ENCODE measurements around the gene HOXA6.

Gene HOXA6

GRCh38 chr7:27123007-27123476 is 24.5 kb downstream of the HOXA6 start:
- no peak for TF ChIP-seq CTCF (IDR thresholded peaks at IDR 0.05; ENCODE audit: low read depth, low read length, missing control alignments)
- DNase-seq (ENCODE audit: extremely low read depth, low read depth): no peak
- H3K4me3 ChIP-seq (replicated peaks; ENCODE audit: low read depth, low read length): no peak overlapping the region

GRCh38 chr7:27122077-27122910 is 25.3 kb downstream of the HOXA6 start:
- no peak overlapping the region for H3K4me3 ChIP-seq (replicated peaks; ENCODE audit: low read depth, low read length)
- no peak for DNase-seq (ENCODE audit: extremely low read depth, low read depth)
- TF ChIP-seq CTCF (IDR thresholded peaks at IDR 0.05; ENCODE audit: low read depth, low read length, missing control alignments): no peak

- DNase-seq (ENCODE audit: extremely low read depth, low read depth): no peak
- no peak for TF ChIP-seq CTCF (IDR thresholded peaks at IDR 0.05; ENCODE audit: low read depth, low read length, missing control alignments)
- no peak overlapping the region for H3K4me3 ChIP-seq (replicated peaks; ENCODE audit: low read depth, low read length)
Observed at GRCh38 chr7:27121684-27122076, 25.9 kb downstream of the HOXA6 start.

- DNase-seq (ENCODE audit: extremely low read depth, low read depth): no peak
- no peak for TF ChIP-seq CTCF (IDR thresholded peaks at IDR 0.05; ENCODE audit: low read depth, low read length, missing control alignments)
- H3K4me3 ChIP-seq (replicated peaks; ENCODE audit: low read depth, low read length): no peak overlapping the region
Observed at GRCh38 chr7:27119412-27119911, 28.1 kb downstream of the HOXA6 start.

- no peak overlapping the region for H3K4me3 ChIP-seq (replicated peaks; ENCODE audit: low read depth, low read length)
- no peak for TF ChIP-seq CTCF (IDR thresholded peaks at IDR 0.05; ENCODE audit: low read depth, low read length, missing control alignments)
- DNase-seq (ENCODE audit: extremely low read depth, low read depth): no peak
Observed at GRCh38 chr7:27118580-27118979, 29.0 kb downstream of the HOXA6 start.

GRCh38 chr7:27117887-27118491 is 29.6 kb downstream of the HOXA6 start:
- TF ChIP-seq CTCF (IDR thresholded peaks at IDR 0.05; ENCODE audit: low read depth, low read length, missing control alignments): no peak
- no peak for DNase-seq (ENCODE audit: extremely low read depth, low read depth)

More at GRCh38 chr7:27117887-27118491, 29.6 kb downstream of the HOXA6 start:
- no peak overlapping the region for H3K4me3 ChIP-seq (replicated peaks; ENCODE audit: low read depth, low read length)

All from HFF-Myc (cell line).